A549 (cell line): ENCODE data around the gene SEC14L5. TPM values are rescaled to one million over a fixed set of nuclear protein-coding genes. Genes with fewer than 3 reads are reported as not detected.
A peak's percentile ranks its signal among the peaks of the same experiment; 100 is the strongest.

Experiments
- ATAC-seq, 2 experiments: fragments of 200-7000 bp in 1 of 2; fragments of >200 bp in 1 of 2; cut with Nextera tagmentation in 1 of 2; cut with Tn5 transposase in 1 of 2; 3 replicates each; pipeline versions ENCODE4 v1.8.0 to v1.9.1; 2018 to 2020; ENCODE audit warnings: mild to moderate bottlenecking in 1 of 2, moderate library complexity in 1 of 2
- CTCF ChIA-PET: fragments of 300-600 bp; sonication (Branson Sonifier 250); formaldehyde crosslinking; extraction: SDS; loops from one replicate; lab custom pipeline; 2021; ENCODE audit warnings: antibody characterized with exemption, inconsistent platforms; lab: Yijun Ruan, JAX
- POLR2A ChIA-PET: fragments of 350-600 bp; formaldehyde crosslinking; extraction: SDS; loops from one replicate; lab custom pipeline; 2021; ENCODE audit warnings: antibody characterized with exemption, inconsistent platforms; lab: Yijun Ruan, JAX
- DNase-seq, 2 experiments: peaks; one replicate each; pipeline versions ENCODE4 v3.0.0 to v3.0.0-alpha.2; 2011 to 2016; ENCODE audit warnings: low read depth in 1 of 2, low spot score in 1 of 2
- FAIRE-seq: peaks from 2 replicates; lab custom pipeline; 2011; peaks lifted over from hg19 to GRCh38; lab: Jason Lieb, UNC
- H3K27ac ChIP-seq, 2 experiments: fragments of >200 bp; sonication (Bioruptor Twin); formaldehyde crosslinking; 3 replicates each; pipeline ENCODE4 v1.5.1; 2016 to 2017
- H3K4me1 ChIP-seq: fragments of >200 bp; sonication (Bioruptor Twin); formaldehyde crosslinking; 3 replicates; pipeline ENCODE4 v1.6.1; 2016
- H3K4me2 ChIP-seq: fragments of >200 bp; sonication (Bioruptor Twin); formaldehyde crosslinking; 3 replicates; pipeline ENCODE4 v1.6.1; 2016
- H3K4me3 ChIP-seq: fragments of >200 bp; sonication (Bioruptor Twin); formaldehyde crosslinking; 3 replicates; pipeline ENCODE4 v1.5.1; 2016
- H3K9me3 ChIP-seq: fragments of >200 bp; sonication (Bioruptor Twin); formaldehyde crosslinking; 3 replicates; pipeline ENCODE4 v1.6.1; 2016
- CHD4 ChIP-seq: fragments of 200-600 bp; sonication (generic); IDR thresholded peaks from 2 replicates; pipeline ENCODE4 v1.6.1; 2016; ENCODE audit warnings: antibody characterized with exemption, mild to moderate bottlenecking, borderline replicate concordance
- GATA3 ChIP-seq: IDR thresholded peaks from 2 replicates; pipeline ENCODE4 v1.6.1; 2012; ENCODE audit warnings: borderline replicate concordance
- HDAC2 ChIP-seq: fragments of 200-600 bp; sonication (generic); IDR thresholded peaks from 2 replicates; pipeline ENCODE4 v1.6.1; 2016
- HEYL ChIP-seq: fragments of 250-450 bp; sonication (Bioruptor Pico); IDR thresholded peaks from 2 replicates; pipeline ENCODE4 v1.8.0; 2021; ENCODE audit warnings: mild to moderate bottlenecking, moderate library complexity
- HOXA7 ChIP-seq: fragments of 250-450 bp; sonication (Bioruptor Pico); IDR thresholded peaks from 2 replicates; pipeline ENCODE4 v1.5.0; 2020; ENCODE audit warnings: mild to moderate bottlenecking, moderate library complexity
- HOXB5 ChIP-seq: fragments of 250-450 bp; sonication (Bioruptor Pico); IDR thresholded peaks from 2 replicates; pipeline ENCODE4 v1.5.0; 2020; ENCODE audit warnings: mild to moderate bottlenecking, moderate library complexity
- JUN ChIP-seq, 2 experiments: fragments of >200 bp; sonication (Bioruptor Twin); formaldehyde crosslinking; IDR thresholded peaks; 2 replicates in 1 of 2; 3 replicates in 1 of 2; pipeline ENCODE4 v1.6.1; 2016 to 2017
- KDM5A ChIP-seq: fragments of 200-600 bp; sonication (generic); IDR thresholded peaks from 2 replicates; pipeline ENCODE4 v1.6.1; 2016; ENCODE audit warnings: antibody characterized with exemption, mild to moderate bottlenecking
- RARB ChIP-seq: fragments of 250-450 bp; sonication (Bioruptor Pico); IDR thresholded peaks from 2 replicates; pipeline ENCODE4 v1.8.0; 2021; ENCODE audit warnings: mild to moderate bottlenecking, moderate library complexity
- RFX5 ChIP-seq: fragments of 450-650 bp; IDR thresholded peaks from 2 replicates; pipeline ENCODE4 v1.7.1; 2014; ENCODE audit warnings: antibody characterized with exemption, mild to moderate bottlenecking, moderate library complexity
- RNF2 ChIP-seq: fragments of 200-600 bp; sonication (generic); IDR thresholded peaks from 2 replicates; pipeline ENCODE4 v1.6.1; 2016; ENCODE audit warnings: low read depth, mild to moderate bottlenecking, antibody characterized with exemption, moderate library complexity, borderline replicate concordance
- TFCP2L1 ChIP-seq: fragments of 250-450 bp; sonication (Bioruptor Pico); IDR thresholded peaks from 2 replicates; pipeline ENCODE4 v1.5.0; 2021; ENCODE audit warnings: mild to moderate bottlenecking
- TP53 ChIP-seq: fragments of 250-450 bp; sonication (Bioruptor Pico); IDR thresholded peaks from 2 replicates; pipeline ENCODE4 v1.5.0; 2021; ENCODE audit warnings: mild to moderate bottlenecking, moderate library complexity
- ZC3H11A ChIP-seq: fragments of 450-650 bp; IDR thresholded peaks from 2 replicates; pipeline ENCODE4 v1.6.1; 2014; ENCODE audit warnings: antibody characterized with exemption, mild to moderate bottlenecking
- ZFP36 ChIP-seq: fragments of 450-650 bp; IDR thresholded peaks from 2 replicates; pipeline ENCODE4 v1.6.1; 2014; ENCODE audit warnings: borderline replicate concordance; ENCODE audit not compliant: partially characterized antibody
- ZNF302 ChIP-seq: fragments of 250-450 bp; sonication (Bioruptor Pico); IDR thresholded peaks from 2 replicates; pipeline ENCODE4 v1.9.0; 2021; ENCODE audit warnings: inconsistent platforms, mild to moderate bottlenecking, moderate library complexity
- ZSCAN20 ChIP-seq: fragments of 250-450 bp; sonication (Bioruptor Pico); IDR thresholded peaks from 2 replicates; pipeline ENCODE4 v1.8.0; 2022; ENCODE audit warnings: mild to moderate bottlenecking, moderate library complexity
- WGBS: methylation state at CpG from one replicate; pipeline ENCODE4 v1.1.6; 2017; ENCODE audit errors: missing lambda C conversion rate; 5-methylcytosine and 5-hydroxymethylcytosine counted together
- polyA plus RNA-seq, 4 experiments: library from polyadenylated mRNA; depleted of rRNA in 3 of 4; stranded (reverse); fragments of >200 nt; fragmentation: RNase III in 1 of 4; extraction: RNeasy Plus Mini Kit Qiagen cat#74134 plus additional on column Dnase treatment in 1 of 4; gene quantifications; 2 replicates in 3 of 4; 3 replicates in 1 of 4; pipeline ENCODE4 v1.2.3, GENCODE V29; 2011 to 2017
- TF ChIP-seq, protein P1 (sequence below): IDR thresholded peaks from 2 replicates; pipeline ENCODE4 v1.6.1; 2012
- TF ChIP-seq, protein P2 (sequence below): fragments of 250-450 bp; sonication (Bioruptor Pico); IDR thresholded peaks from 2 replicates; pipeline ENCODE4 v1.5.0; 2020; ENCODE audit warnings: low read depth, mild to moderate bottlenecking, moderate library complexity
- TF ChIP-seq, protein P3 (sequence below): fragments of 450-650 bp; IDR thresholded peaks from 2 replicates; pipeline ENCODE4 v1.6.1; 2014; ENCODE audit warnings: antibody characterized with exemption
- TF ChIP-seq, protein P4 (sequence below): fragments of >200 bp; sonication (Bioruptor Twin); formaldehyde crosslinking; IDR thresholded peaks from 3 replicates; pipeline ENCODE4 v1.5.1; 2016

The SEC14L5 gene
- polyA plus RNA-seq, 2 of the 4 experiments (the other 2 are of a cell fraction) = 0.03 to 0.05 TPM

DNA sequence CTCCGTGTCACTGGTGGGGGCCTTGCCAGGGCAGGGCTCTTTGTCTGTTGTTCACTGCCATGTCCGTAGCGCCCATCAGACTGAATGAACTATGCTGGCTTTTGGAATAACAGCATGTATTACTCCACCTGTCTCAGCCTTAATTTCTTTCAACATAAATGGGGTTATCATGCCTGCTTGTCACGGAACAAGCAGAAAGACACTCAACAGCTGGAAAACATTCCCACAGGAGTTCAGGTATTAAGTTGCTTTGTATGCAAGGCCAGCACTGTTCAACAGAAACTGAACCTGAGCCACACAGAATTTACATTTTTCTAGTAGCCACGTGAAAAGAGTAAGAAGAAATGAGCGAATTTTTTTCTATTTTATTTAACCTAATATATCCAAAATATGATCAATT lies 34.3 kb upstream of the SEC14L5 start (continued):
- TF ChIP-seq GATA3 (no peak), JUN (IDR thresholded peaks at IDR 0.05) (no peak), ZNF302 (CRISPR knock-in tag) (no peak)
- TF ChIP-seq, all 56 proteins: peak for 0

DNA sequence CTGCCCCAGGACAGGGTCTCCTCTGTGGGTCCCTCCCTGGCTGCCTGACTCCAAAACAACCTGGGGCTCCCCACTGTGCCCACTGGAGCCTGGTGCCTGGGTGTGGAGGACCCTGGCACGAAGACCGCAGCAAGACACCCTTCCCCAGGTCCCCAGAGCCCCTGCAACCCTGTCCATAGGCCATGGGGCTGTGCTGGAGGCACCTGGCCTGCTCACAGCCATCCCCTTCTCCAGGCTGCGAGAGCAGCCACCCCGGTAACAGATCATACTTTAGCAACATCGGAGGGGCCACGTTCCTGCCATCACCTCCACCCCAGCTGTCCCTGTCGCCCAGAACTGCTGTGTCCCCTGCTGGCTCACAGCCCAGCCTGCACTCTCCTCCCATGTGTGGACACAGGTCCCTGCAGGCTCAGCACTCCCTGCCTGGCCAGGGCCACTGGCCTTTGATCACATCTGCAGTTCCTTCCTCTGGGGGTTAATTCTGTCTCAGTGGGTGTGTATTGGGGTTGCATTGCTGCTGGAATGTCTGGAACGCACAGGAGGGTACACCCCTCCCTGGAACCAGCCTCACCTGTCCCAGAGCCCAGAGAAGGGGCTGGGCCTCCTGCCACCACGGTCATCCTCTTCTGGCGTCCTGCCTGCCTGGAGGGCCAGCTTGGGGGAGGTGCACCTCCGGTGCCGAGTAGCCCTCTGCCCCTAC lies 33.4 kb upstream of the SEC14L5 start:
- FAIRE-seq = no peak
- CTCF ChIA-PET = interaction anchor here (1.4 kb wide), 2 partner anchors 12 to 31 kb away, joined by 3 read pairs; no protein-coding TSS in a partner anchor

DNA sequence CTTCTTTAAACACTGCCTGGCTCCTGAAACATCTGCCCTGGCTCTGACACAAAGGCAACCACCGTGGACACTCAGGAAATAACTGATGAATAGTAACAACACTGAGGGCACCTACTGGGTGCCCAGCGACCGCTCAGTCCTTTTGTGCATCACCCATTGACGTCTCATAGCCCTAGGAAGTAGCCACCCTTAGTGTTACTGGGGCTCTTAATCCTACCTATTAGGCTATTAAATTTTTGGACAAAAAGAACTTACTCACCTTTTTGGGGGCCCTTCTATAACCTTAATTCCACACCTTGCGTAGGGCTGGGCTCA lies 32.9 kb upstream of the SEC14L5 start:
- Histone ChIP-seq H3K4me2 (no peak overlapping the region), H3K27ac (no peak overlapping the region), H3K9me3 (peaks cover 28% of the 10 kb centered on the region), H3K4me3 (no peak overlapping the region), H3K4me1 (0 out of 3 replicates have a peak, but pooled peaks cover 2% of the 10 kb centered on the region)
- TF ChIP-seq ZFP36 (no peak), RNF2 (no peak), CHD4 (no peak), ZC3H11A (no peak), RFX5 (no peak), JUN (IDR thresholded peaks at IDR 0.05) (no peak), HOXA7 (CRISPR knock-in tag) (no peak), GATA3 (no peak), HOXB5 (CRISPR knock-in tag) (no peak), HEYL (CRISPR knock-in tag) (no peak), HDAC2 (no peak), TP53 (CRISPR knock-in tag) (no peak)
- TF ChIP-seq, protein P1, sequence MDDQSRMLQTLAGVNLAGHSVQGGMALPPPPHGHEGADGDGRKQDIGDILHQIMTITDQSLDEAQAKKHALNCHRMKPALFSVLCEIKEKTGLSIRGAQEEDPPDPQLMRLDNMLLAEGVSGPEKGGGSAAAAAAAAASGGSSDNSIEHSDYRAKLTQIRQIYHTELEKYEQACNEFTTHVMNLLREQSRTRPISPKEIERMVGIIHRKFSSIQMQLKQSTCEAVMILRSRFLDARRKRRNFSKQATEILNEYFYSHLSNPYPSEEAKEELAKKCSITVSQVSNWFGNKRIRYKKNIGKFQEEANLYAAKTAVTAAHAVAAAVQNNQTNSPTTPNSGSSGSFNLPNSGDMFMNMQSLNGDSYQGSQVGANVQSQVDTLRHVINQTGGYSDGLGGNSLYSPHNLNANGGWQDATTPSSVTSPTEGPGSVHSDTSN = no peak
- TF ChIP-seq, protein P2, sequence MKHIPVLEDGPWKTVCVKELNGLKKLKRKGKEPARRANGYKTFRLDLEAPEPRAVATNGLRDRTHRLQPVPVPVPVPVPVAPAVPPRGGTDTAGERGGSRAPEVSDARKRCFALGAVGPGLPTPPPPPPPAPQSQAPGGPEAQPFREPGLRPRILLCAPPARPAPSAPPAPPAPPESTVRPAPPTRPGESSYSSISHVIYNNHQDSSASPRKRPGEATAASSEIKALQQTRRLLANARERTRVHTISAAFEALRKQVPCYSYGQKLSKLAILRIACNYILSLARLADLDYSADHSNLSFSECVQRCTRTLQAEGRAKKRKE = no peak
- TF ChIP-seq, protein P3, sequence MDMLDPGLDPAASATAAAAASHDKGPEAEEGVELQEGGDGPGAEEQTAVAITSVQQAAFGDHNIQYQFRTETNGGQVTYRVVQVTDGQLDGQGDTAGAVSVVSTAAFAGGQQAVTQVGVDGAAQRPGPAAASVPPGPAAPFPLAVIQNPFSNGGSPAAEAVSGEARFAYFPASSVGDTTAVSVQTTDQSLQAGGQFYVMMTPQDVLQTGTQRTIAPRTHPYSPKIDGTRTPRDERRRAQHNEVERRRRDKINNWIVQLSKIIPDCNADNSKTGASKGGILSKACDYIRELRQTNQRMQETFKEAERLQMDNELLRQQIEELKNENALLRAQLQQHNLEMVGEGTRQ = no peak
- POLR2A ChIA-PET = no interaction called here
- ATAC-seq (no peak), FAIRE-seq (no peak), DNase-seq (no peak)
- 75% methylated on average over 5 of the region's 5 CpGs for WGBS
- CTCF ChIA-PET = interaction anchor here (1.4 kb wide), 2 partner anchors 11 to 31 kb away, joined by 3 read pairs; no protein-coding TSS in a partner anchor

More for the DNA sequence above, 33.4 kb upstream of the SEC14L5 start:
- TF ChIP-seq ZSCAN20 (CRISPR knock-in tag) (no peak), KDM5A (no peak), RARB (CRISPR knock-in tag) (no peak), TFCP2L1 (CRISPR knock-in tag) (no peak)
- TF ChIP-seq, protein P3 = no peak
- TF ChIP-seq, protein P4, sequence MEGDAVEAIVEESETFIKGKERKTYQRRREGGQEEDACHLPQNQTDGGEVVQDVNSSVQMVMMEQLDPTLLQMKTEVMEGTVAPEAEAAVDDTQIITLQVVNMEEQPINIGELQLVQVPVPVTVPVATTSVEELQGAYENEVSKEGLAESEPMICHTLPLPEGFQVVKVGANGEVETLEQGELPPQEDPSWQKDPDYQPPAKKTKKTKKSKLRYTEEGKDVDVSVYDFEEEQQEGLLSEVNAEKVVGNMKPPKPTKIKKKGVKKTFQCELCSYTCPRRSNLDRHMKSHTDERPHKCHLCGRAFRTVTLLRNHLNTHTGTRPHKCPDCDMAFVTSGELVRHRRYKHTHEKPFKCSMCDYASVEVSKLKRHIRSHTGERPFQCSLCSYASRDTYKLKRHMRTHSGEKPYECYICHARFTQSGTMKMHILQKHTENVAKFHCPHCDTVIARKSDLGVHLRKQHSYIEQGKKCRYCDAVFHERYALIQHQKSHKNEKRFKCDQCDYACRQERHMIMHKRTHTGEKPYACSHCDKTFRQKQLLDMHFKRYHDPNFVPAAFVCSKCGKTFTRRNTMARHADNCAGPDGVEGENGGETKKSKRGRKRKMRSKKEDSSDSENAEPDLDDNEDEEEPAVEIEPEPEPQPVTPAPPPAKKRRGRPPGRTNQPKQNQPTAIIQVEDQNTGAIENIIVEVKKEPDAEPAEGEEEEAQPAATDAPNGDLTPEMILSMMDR = no peak
- H3K9me3 ChIP-seq = peaks cover 28% of the 10 kb centered on the region
- WGBS = 49% methylated on average over 8 of the region's 12 CpGs
- POLR2A ChIA-PET = no interaction called here
- no peak overlapping the region for H3K4me3 ChIP-seq
- H3K27ac ChIP-seq = no peak overlapping the region
- 0 out of 3 replicates have a peak, but pooled peaks cover 2% of the 10 kb centered on the region for H3K4me1 ChIP-seq
- ATAC-seq (peak; percentile 45 to 46; a peak in 4 of 6 replicates), DNase-seq (no peak)
- H3K4me2 ChIP-seq = no peak overlapping the region
